Caco-2 (cell line): ENCODE measurements around the gene PLXNC1. TPM values are rescaled to one million over a fixed set of nuclear protein-coding genes. Genes with fewer than 3 reads are reported as not detected.

ENCODE experiments used
- BruUV-seq: library from RNA; stranded (reverse); fragments of 400-500 nt; replicated peaks from 2 replicates; lab custom pipeline; 2021; lab: Mats Ljungman, UMichigan
- CTCF ChIA-PET: fragments of 300-600 bp; sonication (Branson Sonifier 250); formaldehyde crosslinking; loops from one replicate; lab custom pipeline; 2022; ENCODE audit warnings: antibody characterized with exemption; lab: Charles Lee
- POLR2A ChIA-PET: fragments of 300-600 bp; sonication (Branson Sonifier 250); formaldehyde crosslinking; loops from one replicate; lab custom pipeline; 2022; ENCODE audit warnings: antibody characterized with exemption; lab: Charles Lee
- DNase-seq, 2 experiments: peaks; one replicate each; pipeline versions ENCODE4 v3.0.0 to v3.0.0-alpha.2; 2020 to 2022
- H3K27me3 ChIP-seq: replicated peaks from 2 replicates; pipeline ENCODE4 v1.6.0; 2011; ENCODE audit warnings: low read length; ENCODE audit not compliant: control insufficient read depth, insufficient read depth
- H3K36me3 ChIP-seq: 2 replicates; pipeline ENCODE4 v1.5.1; 2011; ENCODE audit warnings: low read length; ENCODE audit not compliant: control insufficient read depth, insufficient read depth
- H3K4me1 ChIP-seq: fragments of 250-450 bp; sonication (Bioruptor Pico); 2 replicates; pipeline ENCODE4 v1.5.1; 2020; ENCODE audit warnings: mild to moderate bottlenecking
- H3K4me3 ChIP-seq: 2 replicates; pipeline ENCODE4 v1.5.1; 2011; ENCODE audit warnings: low read depth, mild to moderate bottlenecking, control low read depth, low read length
- H3K9me3 ChIP-seq: fragments of 250-450 bp; sonication (Bioruptor Pico); 2 replicates; pipeline ENCODE4 v1.5.1; 2020; ENCODE audit warnings: mild to moderate bottlenecking, moderate library complexity
- H3K27ac Mint-ChIP-seq: one replicate; pipeline ENCODE4 v1.8.0; 2022; ENCODE audit warnings: mixed read lengths; ENCODE audit not compliant: unreplicated experiment
- H3K27me3 Mint-ChIP-seq: one replicate; pipeline ENCODE4 v1.8.0; 2022; ENCODE audit warnings: mixed read lengths; ENCODE audit not compliant: insufficient read depth, unreplicated experiment
- H3K36me3 Mint-ChIP-seq: one replicate; pipeline ENCODE4 v1.8.0; 2022; ENCODE audit warnings: mild to moderate bottlenecking, mixed read lengths; ENCODE audit not compliant: insufficient read depth, unreplicated experiment
- H3K4me1 Mint-ChIP-seq: one replicate; pipeline ENCODE4 v1.8.0; 2022; ENCODE audit warnings: low read depth, mixed read lengths; ENCODE audit not compliant: unreplicated experiment
- H3K4me3 Mint-ChIP-seq: one replicate; pipeline ENCODE4 v1.8.0; 2022; ENCODE audit warnings: mild to moderate bottlenecking, moderate library complexity, mixed read lengths; ENCODE audit not compliant: unreplicated experiment
- H3K9me3 Mint-ChIP-seq: one replicate; pipeline ENCODE4 v1.8.0; 2022; ENCODE audit warnings: mixed read lengths; ENCODE audit not compliant: unreplicated experiment
- intact Hi-C: fragments of 100-400 bp; cut with micrococcal nuclease; formaldehyde crosslinking; loops from one replicate; pipeline ENCODE4 v1.10.0; 2022; ENCODE audit not compliant: unreplicated experiment
- total RNA-seq: library from RNA; stranded (reverse); gene quantifications from 2 replicates; pipeline ENCODE4 v1.2.3, GENCODE V29; 2022
- TF ChIP-seq, protein P1 (sequence below), 2 experiments: fragments of 200-600 bp in 1 of 2; IDR thresholded peaks; 1 replicate in 1 of 2; 2 replicates in 1 of 2; pipeline versions ENCODE4 v1.5.1 to v1.8.0; 2011 to 2022; ENCODE audit warnings: antibody characterized with exemption in 1 of 2, control low read depth in 1 of 2, inconsistent platforms in 1 of 2, low read depth in 1 of 2, low read length in 1 of 2, mild to moderate bottlenecking in 1 of 2, moderate library complexity in 1 of 2; ENCODE audit not compliant: insufficient read depth in 1 of 2, severe bottlenecking in 1 of 2, unreplicated experiment in 1 of 2

The PLXNC1 gene
- total RNA-seq, 1 experiment from 2014 or later, result 41.3 TPM

DNA sequence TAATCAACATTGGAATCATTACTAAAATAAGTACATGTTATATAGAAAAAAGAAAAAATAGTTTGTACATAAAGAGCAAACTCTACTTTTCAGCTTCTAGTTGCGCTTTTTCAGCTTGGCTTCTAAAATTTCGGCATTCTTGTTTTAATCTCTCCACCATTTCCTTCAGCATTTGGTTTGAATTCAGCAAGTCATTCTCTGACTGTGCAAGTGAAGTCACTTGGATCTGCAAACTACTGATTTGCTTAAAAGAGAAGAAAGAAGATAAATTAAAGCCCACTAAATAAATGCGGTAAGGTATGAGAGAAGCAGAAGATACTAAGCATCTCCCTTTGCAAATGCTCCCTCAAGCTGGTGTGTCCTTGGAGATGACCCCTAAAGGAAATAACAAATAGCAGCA, 185.0 kb downstream of the PLXNC1 start:
- H3K36me3 ChIP-seq, result no peaks in the 10 kb centered on the region
- BruUV-seq, result no TSS peak
- Mint-ChIP-seq H3K36me3 (peaks cover 12% of the 10 kb centered on the region), H3K4me3 (no peak overlapping the region), H3K27ac (no peak overlapping the region), H3K4me1 (peaks cover 6% of the 10 kb centered on the region), H3K9me3 (no peaks in the 10 kb centered on the region), H3K27me3 (no peaks in the 10 kb centered on the region)
- no peak overlapping the region for H3K4me3 ChIP-seq
- H3K9me3 ChIP-seq, result no peaks in the 10 kb centered on the region
- TF ChIP-seq, protein P1, sequence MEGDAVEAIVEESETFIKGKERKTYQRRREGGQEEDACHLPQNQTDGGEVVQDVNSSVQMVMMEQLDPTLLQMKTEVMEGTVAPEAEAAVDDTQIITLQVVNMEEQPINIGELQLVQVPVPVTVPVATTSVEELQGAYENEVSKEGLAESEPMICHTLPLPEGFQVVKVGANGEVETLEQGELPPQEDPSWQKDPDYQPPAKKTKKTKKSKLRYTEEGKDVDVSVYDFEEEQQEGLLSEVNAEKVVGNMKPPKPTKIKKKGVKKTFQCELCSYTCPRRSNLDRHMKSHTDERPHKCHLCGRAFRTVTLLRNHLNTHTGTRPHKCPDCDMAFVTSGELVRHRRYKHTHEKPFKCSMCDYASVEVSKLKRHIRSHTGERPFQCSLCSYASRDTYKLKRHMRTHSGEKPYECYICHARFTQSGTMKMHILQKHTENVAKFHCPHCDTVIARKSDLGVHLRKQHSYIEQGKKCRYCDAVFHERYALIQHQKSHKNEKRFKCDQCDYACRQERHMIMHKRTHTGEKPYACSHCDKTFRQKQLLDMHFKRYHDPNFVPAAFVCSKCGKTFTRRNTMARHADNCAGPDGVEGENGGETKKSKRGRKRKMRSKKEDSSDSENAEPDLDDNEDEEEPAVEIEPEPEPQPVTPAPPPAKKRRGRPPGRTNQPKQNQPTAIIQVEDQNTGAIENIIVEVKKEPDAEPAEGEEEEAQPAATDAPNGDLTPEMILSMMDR (IDR thresholded peaks at IDR 0.05; ENCODE audit: insufficient read depth in 1 of 2, low read depth in 1 of 2, low read length in 1 of 2, severe bottlenecking in 1 of 2, unreplicated experiment in 1 of 2), result no peak
- no peak for DNase-seq
- no peaks in the 10 kb centered on the region for H3K4me1 ChIP-seq
- ChIA-PET POLR2A (no interaction called here), CTCF (no interaction called here)
- H3K27me3 ChIP-seq, result no peaks in the 10 kb centered on the region
- intact Hi-C loops, result no loop called here

DNA sequence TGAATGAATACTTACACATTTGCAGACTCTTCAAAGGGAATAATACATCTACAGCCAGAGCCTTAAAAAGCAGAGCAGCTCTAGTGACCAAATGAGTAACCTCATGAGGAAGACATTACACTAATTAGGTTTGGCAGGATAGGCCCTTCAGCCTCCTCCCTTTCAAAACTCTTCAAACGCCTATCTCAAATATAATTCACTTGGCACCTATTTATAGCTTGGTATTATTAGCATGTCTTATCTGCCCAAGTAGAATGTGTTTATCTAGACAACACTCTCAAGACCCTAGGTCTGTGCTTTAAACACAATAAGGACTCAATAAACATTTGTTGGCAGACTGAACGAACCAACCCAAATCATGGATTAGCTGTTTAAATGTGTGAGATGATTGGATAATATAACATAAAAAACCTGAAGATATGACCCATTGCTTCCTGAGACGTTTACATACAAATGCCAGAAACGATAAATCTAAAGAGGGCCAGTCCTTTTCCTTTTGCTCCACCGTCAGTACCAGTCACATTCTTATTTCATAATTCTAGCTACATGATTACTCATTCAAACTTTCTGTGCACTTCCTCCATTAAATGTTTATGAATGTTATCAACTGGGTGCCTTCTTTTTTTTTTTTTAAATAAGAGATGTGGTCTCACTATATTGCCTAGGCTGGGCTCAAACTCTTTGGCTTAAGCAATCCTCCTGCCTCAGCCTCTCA, 188.0 kb downstream of the PLXNC1 start:
- intact Hi-C loops, result no loop called here
- POLR2A ChIA-PET, result no interaction called here
- no peaks in the 10 kb centered on the region for H3K4me1 ChIP-seq
- no TSS peak for BruUV-seq
- H3K27ac Mint-ChIP-seq, result no peak overlapping the region
- H3K9me3 Mint-ChIP-seq, result no peaks in the 10 kb centered on the region
- no peak for DNase-seq
- no peaks in the 10 kb centered on the region for H3K9me3 ChIP-seq
- H3K27me3 Mint-ChIP-seq, result no peaks in the 10 kb centered on the region
- H3K4me3 ChIP-seq, result no peak overlapping the region
- CTCF ChIA-PET, result no interaction called here
- peaks cover 12% of the 10 kb centered on the region for H3K36me3 Mint-ChIP-seq
- TF ChIP-seq, protein P1 (IDR thresholded peaks at IDR 0.05; ENCODE audit: insufficient read depth in 1 of 2, low read depth in 1 of 2, low read length in 1 of 2, severe bottlenecking in 1 of 2, unreplicated experiment in 1 of 2), result no peak
- no peak overlapping the region for H3K4me3 Mint-ChIP-seq
- H3K4me1 Mint-ChIP-seq, result peaks cover 6% of the 10 kb centered on the region
- no peaks in the 10 kb centered on the region for H3K27me3 ChIP-seq
- H3K36me3 ChIP-seq, result no peaks in the 10 kb centered on the region

DNA sequence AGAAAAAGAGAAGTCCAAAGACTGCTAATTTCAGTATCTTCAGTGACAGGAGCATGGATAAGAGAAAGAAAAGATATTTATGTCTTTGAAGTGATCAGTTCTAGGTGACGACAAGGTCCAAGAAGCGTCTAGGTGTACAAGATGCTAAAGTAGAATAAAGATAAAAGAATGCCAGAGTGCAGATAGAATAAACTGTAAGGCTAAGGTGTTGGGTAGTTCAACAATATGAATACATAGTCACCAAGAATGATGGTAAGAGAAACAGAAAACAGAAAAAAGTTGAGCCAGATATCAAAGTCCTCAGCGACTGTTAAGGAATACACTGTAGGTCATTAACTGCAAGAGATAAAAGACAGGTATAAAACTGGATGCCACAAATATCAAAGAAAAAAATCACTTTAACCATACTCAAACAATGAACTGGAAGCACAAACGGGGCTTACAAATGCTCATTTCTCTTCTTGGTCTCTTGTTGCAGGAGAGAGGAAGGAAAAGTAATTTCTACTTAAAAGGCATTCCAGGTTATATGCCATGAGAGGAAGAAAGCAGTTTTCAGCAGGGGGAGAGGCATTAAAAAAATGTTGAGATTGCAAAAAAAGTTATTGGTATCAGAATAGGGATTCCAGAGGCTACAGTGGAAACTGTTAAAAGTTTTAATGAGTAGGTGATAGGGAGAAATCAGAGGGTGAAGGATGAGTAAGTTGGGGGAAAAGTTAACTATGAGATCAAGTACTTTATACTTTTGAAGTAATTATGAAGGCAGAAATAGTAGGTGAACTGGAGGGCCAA, 189.8 kb downstream of the PLXNC1 start:
- Mint-ChIP-seq H3K4me1 (peaks cover 6% of the 10 kb centered on the region), H3K27ac (no peak overlapping the region), H3K9me3 (no peaks in the 10 kb centered on the region), H3K4me3 (no peak overlapping the region), H3K36me3 (peaks cover 7% of the 10 kb centered on the region), H3K27me3 (no peaks in the 10 kb centered on the region)
- no peaks in the 10 kb centered on the region for H3K4me1 ChIP-seq
- POLR2A ChIA-PET, result no interaction called here
- no peaks in the 10 kb centered on the region for H3K27me3 ChIP-seq
- H3K9me3 ChIP-seq, result no peaks in the 10 kb centered on the region
- BruUV-seq, result no TSS peak
- CTCF ChIA-PET, result no interaction called here
- TF ChIP-seq, protein P1 (IDR thresholded peaks at IDR 0.05; ENCODE audit: insufficient read depth in 1 of 2, low read depth in 1 of 2, low read length in 1 of 2, severe bottlenecking in 1 of 2, unreplicated experiment in 1 of 2), result no peak
- no peaks in the 10 kb centered on the region for H3K36me3 ChIP-seq
- intact Hi-C loops, result no loop called here
- no peak for DNase-seq
- H3K4me3 ChIP-seq, result no peak overlapping the region
